HepG2 (cell line): ENCODE measurements around the gene NRN1. TPM values are rescaled to one million over a fixed set of nuclear protein-coding genes. Genes with fewer than 3 reads are reported as not detected.

Source experiments
- ATAC-seq: fragments of 200-7000 bp; cut with Tn5 transposase; 3 replicates; pipeline ENCODE4 v1.9.1; 2020; ENCODE audit warnings: mild to moderate bottlenecking, moderate library complexity
- BruUV-seq: library from RNA; stranded (reverse); fragments of 400-500 nt; replicated peaks from 2 replicates; lab custom pipeline; 2021; lab: Mats Ljungman, UMichigan
- CTCF ChIA-PET: fragments of 300-600 bp; formaldehyde crosslinking; extraction: SDS; loops from one replicate; lab custom pipeline; 2021; ENCODE audit warnings: low total read pairs, inconsistent platforms, low intra/inter-chr PET ratio; lab: Yijun Ruan, JAX
- POLR2A ChIA-PET: fragments of 350-600 bp; sonication (Branson Sonifier 250); formaldehyde crosslinking; loops from one replicate; lab custom pipeline; 2020; ENCODE audit warnings: antibody characterized with exemption, inconsistent platforms; lab: Yijun Ruan, JAX
- DNase-seq: peaks from one replicate; pipeline ENCODE4 v3.0.0-alpha.2; 2015; ENCODE audit warnings: low spot score
- FAIRE-seq: peaks from 3 replicates; lab custom pipeline; 2011; peaks lifted over from hg19 to GRCh38; lab: Jason Lieb, UNC
- H2AFZ ChIP-seq: one replicate; pipeline ENCODE4 v1.6.1; 2011; ENCODE audit warnings: low read length, inconsistent platforms
- H3K27ac ChIP-seq: fragments of 300-600 bp; 3 replicates; pipeline ENCODE4 v1.8.0; 2011; ENCODE audit warnings: mixed run types, mild to moderate bottlenecking, mixed read lengths, low read length, inconsistent platforms; ENCODE audit not compliant: insufficient read depth; ENCODE audit errors: extremely low read length
- H3K27me3 ChIP-seq, 2 experiments: fragments of 200-600 bp in 1 of 2; 2 replicates in 1 of 2; 3 replicates in 1 of 2; pipeline versions ENCODE4 v1.6.0 to v1.8.0; 2011; ENCODE audit warnings: low read length in 2 of 2, mild to moderate bottlenecking in 2 of 2, moderate library complexity in 2 of 2, inconsistent platforms in 1 of 2; ENCODE audit not compliant: insufficient read depth in 2 of 2, control insufficient read depth in 1 of 2
- H3K36me3 ChIP-seq, 2 experiments: fragments of 200-600 bp in 1 of 2; replicated peaks in 1 of 2; 2 replicates in 1 of 2; 3 replicates in 1 of 2; pipeline versions ENCODE4 v1.5.1 to v1.8.0; 2011; ENCODE audit warnings: low read length in 2 of 2, inconsistent platforms in 1 of 2; ENCODE audit not compliant: insufficient read depth in 2 of 2, control insufficient read depth in 1 of 2
- H3K4me1 ChIP-seq: 2 replicates; pipeline ENCODE4 v1.5.1; 2012; ENCODE audit warnings: low read length, inconsistent platforms; ENCODE audit not compliant: insufficient read depth
- H3K4me2 ChIP-seq: 2 replicates; pipeline ENCODE4 v1.6.0; 2011; ENCODE audit warnings: low read depth, low read length, inconsistent platforms
- H3K4me3 ChIP-seq, 3 experiments: fragments of 200-600 bp in 1 of 3; sonication (generic), shearing (Covaris generic) in 1 of 3; replicated peaks in 1 of 3; 2 replicates each; pipeline ENCODE4 v1.5.1; 2011 to 2016; ENCODE audit warnings: low read length in 3 of 3, inconsistent platforms in 2 of 3, low read depth in 2 of 3, mild to moderate bottlenecking in 2 of 3, control low read depth in 1 of 3, mixed read lengths in 1 of 3; ENCODE audit not compliant: insufficient read depth in 1 of 3
- H3K79me2 ChIP-seq: one replicate; pipeline ENCODE4 v1.6.1; 2011; ENCODE audit warnings: low read length, inconsistent platforms; ENCODE audit not compliant: insufficient read depth
- H3K9ac ChIP-seq: 2 replicates; pipeline ENCODE4 v1.6.0; 2011; ENCODE audit warnings: mild to moderate bottlenecking, low read depth, low read length, inconsistent platforms; ENCODE audit not compliant: insufficient read depth
- H3K9me3 ChIP-seq: 2 replicates; pipeline ENCODE4 v1.5.1; 2012; ENCODE audit warnings: mild to moderate bottlenecking, low read length
- H4K20me1 ChIP-seq: 2 replicates; pipeline ENCODE4 v1.6.0; 2011; ENCODE audit warnings: inconsistent platforms, mild to moderate bottlenecking, low read length, moderate library complexity; ENCODE audit not compliant: insufficient read depth
- HMGA1 ChIP-seq: sonication (generic); formaldehyde crosslinking; conservative IDR thresholded peaks from 2 replicates; pipeline ENCODE4 v1.4.0; 2020; ENCODE audit warnings: missing genetic modification reagents
- U2AF2 ChIP-seq: fragments of 200-400 bp; formaldehyde crosslinking; IDR thresholded peaks from 2 replicates; pipeline ENCODE4 v1.6.1; 2017; ENCODE audit warnings: low read depth, mild to moderate bottlenecking, low read length
- ZNF616 ChIP-seq: sonication (generic); formaldehyde crosslinking; IDR thresholded peaks from 2 replicates; pipeline ENCODE4 v1.5.0; 2020; ENCODE audit warnings: low read depth, mild to moderate bottlenecking, missing genetic modification reagents
- WGBS: methylation state at CpG from one replicate; pipeline ENCODE4 v1.1.6; 2017; ENCODE audit warnings: low lambda C conversion rate; 5-methylcytosine and 5-hydroxymethylcytosine counted together
- in situ Hi-C: cut with HindIII; loops from 2 replicates; pipeline ENCODE4 v1.10.0; 2017; ENCODE audit warnings: low pct_unique_long_range_greater_than_20kb; ENCODE audit not compliant: extremely low pct_ligation_motif_present
- intact Hi-C: fragments of 100-400 bp; cut with micrococcal nuclease; formaldehyde crosslinking; loops from one replicate; pipeline ENCODE4 v1.10.0; 2022; ENCODE audit not compliant: unreplicated experiment
- polyA plus RNA-seq, 8 experiments: library from polyadenylated mRNA; depleted of rRNA in 3 of 8; stranded (reverse) in 7 of 8; unstranded in 1 of 8; fragments of >200 nt; fragmentation: Illumina TruSeq in 4 of 8; extraction: Trizol in 4 of 8; gene quantifications; 2 replicates each; pipeline versions ENCODE4 v1.2.1 to v1.2.3, GENCODE V29; 2011 to 2016; ENCODE audit warnings: low read depth in 4 of 8, missing spikeins in 1 of 8, mixed read lengths in 1 of 8; ENCODE audit not compliant: insufficient read depth in 1 of 8
- total RNA-seq, 5 experiments: library from RNA; depleted of rRNA; stranded (reverse); fragments of >200 nt; fragmentation: Illumina TruSeq; extraction: Trizol; gene quantifications; 2 replicates each; pipeline ENCODE4 v1.2.3, GENCODE V29; 2016; ENCODE audit warnings: low read depth in 1 of 5

NRN1 gene
- total and polyA plus RNA-seq, 2 of the 13 experiments (the other 11 are each of a cell fraction or from before 2014, with no cell fraction given) = 0.11 TPM; not detected in 1

DNA sequence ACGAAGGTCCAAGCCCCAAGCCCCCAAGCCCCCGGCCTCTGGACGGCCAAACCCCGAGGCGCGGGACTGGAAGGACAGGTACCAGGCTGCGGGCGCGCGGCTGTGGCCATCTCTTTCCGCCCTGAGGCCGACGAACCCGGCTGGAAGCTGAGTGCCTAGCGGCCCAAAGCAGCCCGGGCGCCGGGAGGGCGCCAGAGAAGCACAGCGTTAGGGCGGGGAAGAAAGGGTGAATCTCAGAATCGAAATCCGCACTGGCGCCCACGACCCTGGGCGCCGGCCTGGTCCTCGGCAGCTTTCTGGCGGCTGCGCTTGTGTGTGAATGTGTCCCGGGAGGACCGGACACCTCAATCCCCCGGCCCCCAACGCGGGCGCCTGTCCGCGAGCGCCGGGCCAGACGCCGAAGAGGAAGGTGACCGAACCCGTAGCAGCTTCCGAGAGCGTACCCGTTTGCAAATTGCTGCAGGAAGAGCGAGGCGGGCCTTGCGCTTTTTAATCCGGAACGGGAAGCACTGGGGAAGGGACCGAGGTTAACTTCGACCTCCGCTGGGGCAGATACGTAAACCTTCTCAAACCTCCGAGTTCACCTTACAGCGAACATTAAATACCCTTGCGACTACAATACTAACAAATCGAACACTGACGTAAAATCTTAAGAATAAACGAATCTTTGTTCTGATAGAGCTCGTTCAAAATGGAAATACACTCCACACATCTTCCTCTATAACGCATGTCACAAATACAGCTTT lies 2.9 kb downstream of the NRN1 start:
- ATAC-seq (no peak), DNase-seq (no peak), FAIRE-seq (no peak)
- no peak overlapping the region for H3K27ac ChIP-seq
- H3K4me2 ChIP-seq = no peak overlapping the region
- no peak overlapping the region for H3K9ac ChIP-seq
- no peak overlapping the region for H2AFZ ChIP-seq
- H3K4me3 ChIP-seq = no peak overlapping the region
- in situ Hi-C loops (no loop called here), intact Hi-C loops (no loop called here)
- no peaks in the 10 kb centered on the region for H3K79me2 ChIP-seq
- CTCF ChIA-PET = no interaction called here
- peaks cover 17% of the 10 kb centered on the region for H3K4me1 ChIP-seq
- H3K27me3 ChIP-seq = peaks cover 11 to 90% of the 10 kb centered on the region in 2 experiments
- H3K9me3 ChIP-seq = no peaks in the 10 kb centered on the region
- no peaks in the 10 kb centered on the region for H3K36me3 ChIP-seq
- no peak for TF ChIP-seq U2AF2
- 79% methylated on average over 64 of the region's 64 CpGs for WGBS
- BruUV-seq = no TSS peak
- POLR2A ChIA-PET = no interaction called here
- no peaks in the 10 kb centered on the region for H4K20me1 ChIP-seq

DNA sequence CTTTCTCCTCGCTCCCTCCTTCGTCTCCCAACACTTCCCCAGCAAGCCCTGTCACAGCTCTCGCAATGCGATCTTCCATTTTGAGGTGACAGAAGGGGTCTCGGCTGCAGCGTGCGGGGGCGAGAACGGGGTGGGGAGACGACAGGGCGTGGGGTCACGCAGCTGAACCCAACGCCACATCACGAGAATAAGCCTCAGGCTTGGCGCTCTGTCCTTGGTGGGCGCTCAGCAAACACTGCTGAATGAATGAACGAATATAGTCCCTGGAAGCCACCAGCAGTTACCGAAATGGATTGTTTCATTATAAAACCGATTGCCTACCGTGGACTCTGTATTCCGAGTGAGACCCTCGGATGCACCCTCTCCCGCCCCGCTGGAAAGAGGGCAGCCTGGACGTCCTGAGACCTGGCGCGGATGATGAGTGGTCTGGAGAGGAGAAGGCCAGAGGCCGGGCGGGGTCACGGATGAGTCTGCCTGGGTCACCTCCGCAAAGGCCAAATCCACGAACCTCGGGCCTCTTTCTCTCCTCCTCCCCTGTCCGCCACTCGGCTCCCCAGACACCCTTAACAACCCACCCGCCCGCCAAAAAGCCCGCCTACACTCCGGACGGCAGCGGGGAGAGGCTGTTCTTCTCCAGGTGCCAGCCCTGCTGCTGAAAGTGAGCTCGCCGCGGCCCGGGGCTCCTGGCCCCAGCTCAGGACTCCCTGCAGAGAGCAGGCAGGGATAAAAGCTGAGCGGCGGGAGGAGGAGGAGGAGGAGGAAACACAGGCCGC lies 3.7 kb downstream of the NRN1 start:
- TF ChIP-seq HMGA1 (CRISPR knock-in tag) (no peak), ZNF616 (CRISPR knock-in tag) (no peak)
- no peak overlapping the region for H3K27ac ChIP-seq
- ATAC-seq (no peak), DNase-seq (no peak), FAIRE-seq (no peak)
- H2AFZ ChIP-seq = no peak overlapping the region
- 64% methylated on average over 45 of the region's 48 CpGs for WGBS
- peaks cover 13 to 93% of the 10 kb centered on the region in 2 experiments for H3K27me3 ChIP-seq
- intact Hi-C loops (no loop called here), in situ Hi-C loops (no loop called here)
- no peak overlapping the region for H3K9ac ChIP-seq
- H3K4me2 ChIP-seq = no peak overlapping the region
- POLR2A ChIA-PET = no interaction called here
- no peaks in the 10 kb centered on the region for H4K20me1 ChIP-seq
- H3K79me2 ChIP-seq = no peaks in the 10 kb centered on the region
- H3K4me3 ChIP-seq = no peak overlapping the region
- CTCF ChIA-PET = no interaction called here
- no TSS peak for BruUV-seq
- H3K36me3 ChIP-seq = no peaks in the 10 kb centered on the region
- H3K9me3 ChIP-seq = no peaks in the 10 kb centered on the region
- H3K4me1 ChIP-seq = peaks cover 12% of the 10 kb centered on the region
